Coronary artery (tissue), 2 donors: ENCODE data around the gene CLIC1.
A peak's percentile ranks its signal among the peaks of the same experiment; 100 is the strongest.

Experiments
- DNase-seq: peaks from one replicate; pipeline ENCODE4 v3.0.0-alpha.2; 2017; ENCODE audit warnings: low spot score
- H3K27ac ChIP-seq, 2 donors: fragments of 200-600 bp; sonication (generic); one replicate each; pipeline ENCODE4 v1.5.1; 2016 to 2019
- H3K4me3 ChIP-seq: fragments of 200-600 bp; sonication (generic); 2 replicates; pipeline ENCODE4 v1.5.1; 2016; ENCODE audit warnings: mild to moderate bottlenecking, moderate library complexity
- CTCF ChIP-seq: fragments of 200-600 bp; sonication (generic); IDR thresholded peaks from one replicate; pipeline ENCODE4 v1.5.1; 2019; ENCODE audit warnings: antibody characterized with exemption

The CLIC1 gene

GRCh38 chr6:31737991-31738979, 2.0 kb upstream of the CLIC1 start:
- peak overlapping the region; percentile 21 for H3K4me3 ChIP-seq
- no peak for DNase-seq
- no peak for TF ChIP-seq CTCF
- H3K27ac ChIP-seq: peak overlapping the region; percentile 22 to 94

DNA sequence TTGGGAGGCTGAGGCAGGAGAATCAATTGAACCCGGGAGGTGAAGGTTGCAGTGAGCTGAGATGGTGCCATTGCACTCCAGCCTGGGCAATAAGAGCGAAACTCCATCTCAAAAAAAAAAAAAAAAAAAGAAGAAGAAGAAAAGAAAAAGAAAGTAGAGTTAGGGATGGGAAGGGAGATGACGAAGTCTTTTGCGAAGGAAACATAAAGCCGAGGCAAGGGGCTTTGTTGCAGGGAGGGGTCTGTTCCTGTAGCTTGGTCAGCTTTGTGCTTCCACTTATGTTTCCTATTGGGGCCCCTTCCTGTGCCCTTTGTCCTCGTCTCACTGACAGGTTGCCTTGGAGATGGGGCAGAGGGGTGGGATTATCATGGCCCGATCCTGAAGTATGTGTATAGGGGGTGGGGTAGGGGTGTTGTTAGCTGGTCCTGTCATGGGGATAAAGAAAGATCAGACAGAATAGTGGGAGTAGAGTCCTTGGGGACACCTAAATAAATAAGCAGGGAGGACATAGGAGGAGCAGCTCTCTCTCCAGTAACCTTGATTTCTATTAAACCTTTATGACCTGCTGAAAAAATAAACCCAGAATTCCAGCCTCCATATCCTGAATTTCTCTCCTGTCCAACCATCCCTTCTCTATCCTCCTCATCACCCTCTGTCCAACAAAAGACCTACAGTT, 1.1 kb upstream of the CLIC1 start:
- H3K4me3 ChIP-seq: peak overlapping the region; percentile 76
- no peak for DNase-seq

GRCh38 chr6:31736768-31737314, 511 bp upstream of the CLIC1 start:
- DNase-seq: no peak
- TF ChIP-seq CTCF: no peak
- H3K27ac ChIP-seq: peak overlapping the region; percentile 94 to 96
- peak overlapping the region; percentile 76 for H3K4me3 ChIP-seq

More for the DNA sequence above, 1.1 kb upstream of the CLIC1 start:
- TF ChIP-seq CTCF: no peak
- H3K27ac ChIP-seq: peak overlapping the region in 1 of 2 donors; percentile 94

GRCh38 chr6:31734821-31735406, 1.4 kb downstream of the CLIC1 start:
- no peak for TF ChIP-seq CTCF
- peak overlapping the region; percentile 76 for H3K4me3 ChIP-seq
- DNase-seq: no peak
- H3K27ac ChIP-seq: peak overlapping the region; percentile 94 to 96

- H3K27ac ChIP-seq: peak overlapping the region; percentile 94 to 96
- peak overlapping the region; percentile 76 for H3K4me3 ChIP-seq
- no peak for TF ChIP-seq CTCF
- DNase-seq: no peak
These were observed 2.0 kb downstream of the CLIC1 start for GRCh38 chr6:31734247-31734820.

DNA sequence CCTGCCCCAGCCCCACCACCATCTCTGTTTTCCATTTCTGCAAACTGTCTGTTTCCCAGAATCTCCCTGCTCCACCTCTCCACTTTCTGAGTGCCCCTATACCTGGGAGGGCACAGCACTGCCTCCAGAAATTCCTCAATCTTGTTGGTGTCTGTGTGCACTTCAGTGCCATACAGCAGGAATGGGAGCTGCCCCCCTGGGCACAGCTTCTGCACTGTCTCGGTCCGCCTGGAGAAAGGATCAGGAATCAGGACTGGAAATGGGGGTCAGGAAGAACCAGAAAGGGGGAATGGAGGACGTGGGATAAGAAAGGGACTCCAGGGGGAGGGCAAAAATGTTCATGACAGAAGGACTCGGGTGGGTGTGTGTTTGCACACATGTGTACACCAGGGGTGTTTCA, 2.6 kb downstream of the CLIC1 start:
- no peak for DNase-seq
- peak overlapping the region; percentile 76 for H3K4me3 ChIP-seq
- peak overlapping the region; percentile 94 to 96 for H3K27ac ChIP-seq
- no peak for TF ChIP-seq CTCF
